ENCODE results near the gene SLC66A3.

DNA sequence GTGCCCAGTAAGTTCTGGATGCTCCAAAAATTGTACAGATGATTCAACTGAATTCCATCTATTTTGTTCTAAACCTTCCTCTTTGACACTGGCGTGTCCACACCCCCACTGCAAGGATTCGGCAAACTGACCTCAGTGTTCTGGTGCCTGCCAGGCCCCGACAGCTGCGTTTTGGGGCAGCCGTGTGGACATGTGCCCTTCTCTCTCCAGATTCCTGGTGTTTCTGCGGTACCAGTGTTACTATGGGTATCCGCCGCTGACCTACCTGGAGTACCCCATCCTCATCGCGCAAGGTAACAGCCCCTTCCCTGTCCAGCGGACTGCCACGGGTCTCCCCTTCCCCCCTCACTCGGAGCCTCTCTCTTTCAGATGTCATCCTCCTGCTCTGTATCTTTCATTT lies 5.0 kb downstream of the SLC66A3 start:
- TF ChIP-seq, protein P1, sequence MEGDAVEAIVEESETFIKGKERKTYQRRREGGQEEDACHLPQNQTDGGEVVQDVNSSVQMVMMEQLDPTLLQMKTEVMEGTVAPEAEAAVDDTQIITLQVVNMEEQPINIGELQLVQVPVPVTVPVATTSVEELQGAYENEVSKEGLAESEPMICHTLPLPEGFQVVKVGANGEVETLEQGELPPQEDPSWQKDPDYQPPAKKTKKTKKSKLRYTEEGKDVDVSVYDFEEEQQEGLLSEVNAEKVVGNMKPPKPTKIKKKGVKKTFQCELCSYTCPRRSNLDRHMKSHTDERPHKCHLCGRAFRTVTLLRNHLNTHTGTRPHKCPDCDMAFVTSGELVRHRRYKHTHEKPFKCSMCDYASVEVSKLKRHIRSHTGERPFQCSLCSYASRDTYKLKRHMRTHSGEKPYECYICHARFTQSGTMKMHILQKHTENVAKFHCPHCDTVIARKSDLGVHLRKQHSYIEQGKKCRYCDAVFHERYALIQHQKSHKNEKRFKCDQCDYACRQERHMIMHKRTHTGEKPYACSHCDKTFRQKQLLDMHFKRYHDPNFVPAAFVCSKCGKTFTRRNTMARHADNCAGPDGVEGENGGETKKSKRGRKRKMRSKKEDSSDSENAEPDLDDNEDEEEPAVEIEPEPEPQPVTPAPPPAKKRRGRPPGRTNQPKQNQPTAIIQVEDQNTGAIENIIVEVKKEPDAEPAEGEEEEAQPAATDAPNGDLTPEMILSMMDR (IDR thresholded peaks at IDR 0.05) = no peak
- no peak for TF ChIP-seq POLR2A (IDR thresholded peaks at IDR 0.05)

All from testis (tissue), 2 donors.